K562 (cell line): ENCODE results near the gene ACTN4. TPM values are rescaled to one million over a fixed set of nuclear protein-coding genes. Genes with fewer than 3 reads are reported as not detected.
A peak's percentile ranks its signal among the peaks of the same experiment; 100 is the strongest.

Experiments used
- HMBOX1 ChIP-seq: sonication (generic); IDR thresholded peaks from 2 replicates; pipeline ENCODE4 v1.6.1; 2016
- NCOR1 ChIP-seq: fragments of 450-650 bp; IDR thresholded peaks from 2 replicates; pipeline ENCODE4 v1.6.1; 2016; ENCODE audit warnings: mild to moderate bottlenecking, moderate library complexity
- ZBTB40 ChIP-seq, 2 experiments: fragments of 450-650 bp in 1 of 2; sonication (generic) in 1 of 2; formaldehyde crosslinking in 1 of 2; IDR thresholded peaks; 2 replicates each; pipeline versions ENCODE4 v1.7.1 to v1.9.0; 2016 to 2022; ENCODE audit warnings: inconsistent platforms in 1 of 2, mild to moderate bottlenecking in 1 of 2, missing genetic modification reagents in 1 of 2
- ZNF24 ChIP-seq: fragments of 450-650 bp; IDR thresholded peaks from 2 replicates; pipeline ENCODE4 v1.6.1; 2016
- ZNF668 ChIP-seq: fragments of 250-450 bp; sonication (Bioruptor Pico); IDR thresholded peaks from 2 replicates; pipeline ENCODE4 v1.8.0; 2022; ENCODE audit warnings: mild to moderate bottlenecking, inconsistent platforms
- polyA plus RNA-seq, 8 experiments: library from polyadenylated mRNA; depleted of rRNA in 4 of 8; stranded (reverse) in 5 of 8; unstranded in 3 of 8; fragments of >200 nt; fragmentation: Nextera tagmentation in 2 of 8; fragmentation: Illumina TruSeq in 1 of 8; extraction: Ambion mirVana in 2 of 8; extraction: Trizol in 1 of 8; gene quantifications; 2 replicates each; pipeline versions ENCODE4 v1.2.1 to v1.2.3, GENCODE V29; 2011 to 2014; ENCODE audit warnings: inconsistent platforms in 1 of 8, missing spikeins in 1 of 8
- total RNA-seq, 7 experiments: library from RNA; depleted of rRNA in 6 of 7; stranded (reverse); fragments of >200 nt in 6 of 7; fragmentation: Illumina TruSeq in 2 of 7; extraction: Trizol in 2 of 7; gene quantifications; 2 replicates each; pipeline versions ENCODE4 v1.2.1 to v1.2.3, GENCODE V29; 2011 to 2021; ENCODE audit warnings: low replicate concordance in 1 of 7

Gene ACTN4
- total and polyA plus RNA-seq, 9 of the 15 experiments (the other 6 are each of a cell fraction or from before 2014, with no cell fraction given) = 3.1 to 385 (median 125) TPM

GRCh38 chr19:38650911-38651584 lies 3.6 kb downstream of the ACTN4 start (continued):
- TF ChIP-seq ZNF668 (CRISPR knock-in tag) (no peak), HMBOX1 (0 out of 2 replicates have a peak, but pooled peaks have one; percentile 7), ZNF24 (peak; percentile 63), ZBTB40 (IDR thresholded peaks at IDR 0.05) (no peak), ZBTB40 (CRISPR knock-in tag; IDR thresholded peaks at IDR 0.05) (no peak), NCOR1 (no peak)
- TF ChIP-seq, all 486 proteins: peak for 6
